ENCODE measurements around the gene ARHGEF7. TPM values are rescaled to one million over a fixed set of nuclear protein-coding genes. Genes with fewer than 3 reads are reported as not detected.

Gene ARHGEF7
- polyA plus RNA-seq, 2 donors, result 13.5 to 16.0 TPM

GRCh38 chr13:111344471-111345191 lies 229.5 kb downstream of the ARHGEF7 start:
- Histone ChIP-seq H3K4me3 (ENCODE audit: low read depth in 1 of 2, low read length in 2 of 2) (no peak overlapping the region), H3K36me3 (ENCODE audit: control insufficient read depth in 2 of 2, insufficient read depth in 2 of 2, low read length in 1 of 2) (no peaks in the 10 kb centered on the region), H3K4me1 (ENCODE audit: control insufficient read depth in 2 of 2, insufficient read depth in 2 of 2, low read length in 1 of 2) (no peaks in the 10 kb centered on the region), H3K9me3 (ENCODE audit: control insufficient read depth in 2 of 2, insufficient read depth in 1 of 2, low read depth in 1 of 2, low read length in 1 of 2) (peaks cover 0 to 2% of the 10 kb centered on the region in 2 donors), H3K27ac (ENCODE audit: low read depth in 2 of 2, low read length in 1 of 2) (no peak overlapping the region), H3K27me3 (ENCODE audit: control insufficient read depth in 1 of 2, insufficient read depth in 2 of 2, low read length in 2 of 2) (no peaks in the 10 kb centered on the region)
- 63 to 74% methylated on average over 25 of the region's 25 CpGs for WGBS, 2 donors

DNA sequence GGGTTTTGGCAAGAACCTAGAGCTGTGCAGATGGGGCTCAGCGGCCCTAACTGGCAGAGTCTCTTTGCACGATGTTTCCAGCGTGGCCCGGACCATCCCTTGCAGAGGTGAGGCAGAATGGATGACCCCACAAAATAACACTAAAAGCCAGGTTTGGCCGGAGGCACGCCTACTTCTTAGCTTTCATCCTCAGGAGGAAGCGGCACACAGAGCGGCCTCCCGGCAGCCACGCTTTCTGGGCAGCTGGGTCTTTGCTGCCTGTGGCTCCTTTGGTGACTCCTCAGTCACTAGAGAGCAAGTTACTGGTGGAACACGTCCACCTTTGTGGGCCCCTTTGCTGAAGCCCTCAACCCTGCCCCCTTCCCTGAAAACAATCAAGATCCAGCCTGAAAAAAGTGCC lies 230.6 kb downstream of the ARHGEF7 start:
- Histone ChIP-seq H3K27ac (ENCODE audit: low read depth in 2 of 2, low read length in 1 of 2) (no peak overlapping the region), H3K27me3 (ENCODE audit: control insufficient read depth in 1 of 2, insufficient read depth in 2 of 2, low read length in 2 of 2) (no peaks in the 10 kb centered on the region), H3K9me3 (ENCODE audit: control insufficient read depth in 2 of 2, insufficient read depth in 1 of 2, low read depth in 1 of 2, low read length in 1 of 2) (peaks cover 0 to 2% of the 10 kb centered on the region in 2 donors), H3K4me1 (ENCODE audit: control insufficient read depth in 2 of 2, insufficient read depth in 2 of 2, low read length in 1 of 2) (no peaks in the 10 kb centered on the region), H3K36me3 (ENCODE audit: control insufficient read depth in 2 of 2, insufficient read depth in 2 of 2, low read length in 1 of 2) (no peaks in the 10 kb centered on the region), H3K4me3 (ENCODE audit: low read depth in 1 of 2, low read length in 2 of 2) (no peak overlapping the region)
- 85 to 91% methylated on average over 11 of the region's 11 CpGs for WGBS, 2 donors

DNA sequence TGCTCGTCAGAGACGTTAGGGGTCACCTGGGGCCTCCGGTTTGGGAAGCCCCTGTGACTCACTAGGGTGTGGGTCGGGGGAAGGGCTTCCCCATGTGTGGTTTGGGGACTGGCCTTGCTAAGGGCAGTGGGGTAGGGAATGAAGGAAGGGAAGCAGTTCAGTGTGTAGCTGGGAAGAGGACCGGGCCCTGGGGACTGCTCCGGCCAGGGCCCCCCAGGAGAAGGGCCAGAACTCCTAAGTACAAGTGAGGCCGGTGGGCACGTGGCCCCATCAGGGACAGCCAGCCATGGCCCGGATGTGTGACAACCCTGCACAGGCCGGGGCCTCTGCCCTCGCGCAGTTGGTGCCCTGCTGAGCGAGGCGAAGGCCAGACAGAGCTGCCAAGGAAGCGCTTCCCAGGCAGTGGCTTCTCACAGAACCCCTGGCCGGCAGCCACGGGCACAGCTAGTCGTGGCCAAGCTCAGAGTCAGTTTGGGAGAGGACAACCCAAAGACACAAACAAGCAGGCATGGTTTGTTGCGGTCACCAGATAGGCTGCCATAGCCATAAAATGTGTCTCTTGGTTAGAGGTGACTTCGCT lies 231.1 kb downstream of the ARHGEF7 start:
- H3K27ac ChIP-seq (ENCODE audit: low read depth in 2 of 2, low read length in 1 of 2), result no peak overlapping the region
- H3K4me1 ChIP-seq (ENCODE audit: control insufficient read depth in 2 of 2, insufficient read depth in 2 of 2, low read length in 1 of 2), result no peaks in the 10 kb centered on the region
- peaks cover 0 to 2% of the 10 kb centered on the region in 2 donors for H3K9me3 ChIP-seq (ENCODE audit: control insufficient read depth in 2 of 2, insufficient read depth in 1 of 2, low read depth in 1 of 2, low read length in 1 of 2)
- no peak overlapping the region for H3K4me3 ChIP-seq (ENCODE audit: low read depth in 1 of 2, low read length in 2 of 2)
- H3K36me3 ChIP-seq (ENCODE audit: control insufficient read depth in 2 of 2, insufficient read depth in 2 of 2, low read length in 1 of 2), result no peaks in the 10 kb centered on the region
- 88 to 93% methylated on average over 20 of the region's 20 CpGs for WGBS, 2 donors
- no peaks in the 10 kb centered on the region for H3K27me3 ChIP-seq (ENCODE audit: control insufficient read depth in 1 of 2, insufficient read depth in 2 of 2, low read length in 2 of 2)

DNA sequence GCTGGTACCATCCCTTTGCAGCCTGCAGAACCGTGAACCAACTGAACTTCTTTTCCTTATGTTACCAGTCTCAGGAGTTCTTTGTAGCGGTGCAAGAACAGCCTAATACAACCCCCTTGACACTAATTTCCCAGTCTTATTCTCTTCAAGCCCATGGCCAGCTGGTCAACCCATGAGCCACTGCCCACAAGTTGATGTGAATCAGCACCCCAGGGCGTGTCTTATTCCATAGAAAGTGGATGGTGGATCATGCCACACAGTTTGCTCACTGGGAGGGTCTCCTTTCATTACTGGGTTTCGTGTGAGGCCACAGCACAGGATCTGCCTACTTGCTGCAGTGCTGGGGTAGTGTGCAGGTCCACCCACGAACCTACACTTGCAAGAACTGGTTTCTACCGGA lies 232.3 kb downstream of the ARHGEF7 start:
- H3K4me3 ChIP-seq (ENCODE audit: low read depth in 1 of 2, low read length in 2 of 2), result no peak overlapping the region
- H3K27me3 ChIP-seq (ENCODE audit: control insufficient read depth in 1 of 2, insufficient read depth in 2 of 2, low read length in 2 of 2), result no peaks in the 10 kb centered on the region
- H3K4me1 ChIP-seq (ENCODE audit: control insufficient read depth in 2 of 2, insufficient read depth in 2 of 2, low read length in 1 of 2), result no peaks in the 10 kb centered on the region
- no peaks in the 10 kb centered on the region for H3K36me3 ChIP-seq (ENCODE audit: control insufficient read depth in 2 of 2, insufficient read depth in 2 of 2, low read length in 1 of 2)
- WGBS, 2 donors, result 83 to 85% methylated on average over 6 of the region's 6 CpGs
- H3K9me3 ChIP-seq (ENCODE audit: control insufficient read depth in 2 of 2, insufficient read depth in 1 of 2, low read depth in 1 of 2, low read length in 1 of 2), result peaks cover 0 to 2% of the 10 kb centered on the region in 2 donors
- no peak overlapping the region for H3K27ac ChIP-seq (ENCODE audit: low read depth in 2 of 2, low read length in 1 of 2)

- no peaks in the 10 kb centered on the region for H3K36me3 ChIP-seq (ENCODE audit: control insufficient read depth in 2 of 2, insufficient read depth in 2 of 2, low read length in 1 of 2)
- H3K27ac ChIP-seq (ENCODE audit: low read depth in 2 of 2, low read length in 1 of 2), result no peak overlapping the region
- no peaks in the 10 kb centered on the region for H3K27me3 ChIP-seq (ENCODE audit: control insufficient read depth in 1 of 2, insufficient read depth in 2 of 2, low read length in 2 of 2)
- WGBS, 2 donors, result 81 to 87% methylated on average over 2 of the region's 2 CpGs
- H3K4me1 ChIP-seq (ENCODE audit: control insufficient read depth in 2 of 2, insufficient read depth in 2 of 2, low read length in 1 of 2), result no peaks in the 10 kb centered on the region
- H3K4me3 ChIP-seq (ENCODE audit: low read depth in 1 of 2, low read length in 2 of 2), result no peak overlapping the region
- H3K9me3 ChIP-seq (ENCODE audit: control insufficient read depth in 2 of 2, insufficient read depth in 1 of 2, low read depth in 1 of 2, low read length in 1 of 2), result no peaks in the 10 kb centered on the region
Measured at GRCh38 chr13:111353508-111353907, 238.4 kb downstream of the ARHGEF7 start.

DNA sequence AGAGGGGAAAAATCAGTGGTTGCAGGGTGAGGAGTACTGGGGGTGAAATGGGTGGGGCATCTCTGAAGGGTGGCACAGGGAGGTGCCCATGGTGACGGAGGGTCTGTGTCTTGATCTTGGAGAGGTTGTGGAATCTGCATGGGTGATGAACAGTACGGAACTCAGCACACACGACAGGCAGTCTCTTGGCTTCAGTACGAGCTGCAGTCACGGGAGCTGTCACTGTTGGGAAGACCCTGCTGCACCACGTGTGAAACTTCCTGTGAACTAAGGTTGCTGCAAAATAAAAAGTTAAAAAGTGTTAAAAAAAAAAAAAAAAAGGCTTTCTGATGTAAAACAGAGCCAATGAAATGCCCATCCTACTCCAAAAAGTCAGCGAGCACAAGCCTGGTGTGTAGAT lies 239.7 kb downstream of the ARHGEF7 start:
- H3K27me3 ChIP-seq (ENCODE audit: control insufficient read depth in 1 of 2, insufficient read depth in 2 of 2, low read length in 2 of 2), result no peaks in the 10 kb centered on the region
- no peak overlapping the region for H3K27ac ChIP-seq (ENCODE audit: low read depth in 2 of 2, low read length in 1 of 2)
- H3K36me3 ChIP-seq (ENCODE audit: control insufficient read depth in 2 of 2, insufficient read depth in 2 of 2, low read length in 1 of 2), result no peaks in the 10 kb centered on the region
- no peaks in the 10 kb centered on the region for H3K9me3 ChIP-seq (ENCODE audit: control insufficient read depth in 2 of 2, insufficient read depth in 1 of 2, low read depth in 1 of 2, low read length in 1 of 2)
- no peaks in the 10 kb centered on the region for H3K4me1 ChIP-seq (ENCODE audit: control insufficient read depth in 2 of 2, insufficient read depth in 2 of 2, low read length in 1 of 2)
- 65 to 69% methylated on average over 7 of the region's 7 CpGs for WGBS, 2 donors
- no peak overlapping the region for H3K4me3 ChIP-seq (ENCODE audit: low read depth in 1 of 2, low read length in 2 of 2)

Other genes starting within 250 kb of the ARHGEF7 start
- gene ANKRD10, start 200.2 kb upstream of the ARHGEF7 start, polyA plus RNA-seq, result 10 to 100 TPM; 19.7 to 34.4 TPM
- under 1 TPM; 0.24 to 0.88 TPM for gene TEX29, start 205.3 kb downstream of the ARHGEF7 start, polyA plus RNA-seq

Data from esophagus (tissue), 2 donors.